A673 (cell line): Measurements from ENCODE around the gene GTPBP10. TPM values are rescaled to one million over a fixed set of nuclear protein-coding genes. Genes with fewer than 3 reads are reported as not detected.

Source experiments
- BruUV-seq: library from RNA; stranded (reverse); fragments of 400-500 nt; replicated peaks from 2 replicates; lab custom pipeline; 2021; lab: Mats Ljungman, UMichigan
- CTCF ChIA-PET: fragments of 300-600 bp; sonication (Branson Sonifier 250); formaldehyde crosslinking; loops from one replicate; lab custom pipeline; 2022; ENCODE audit warnings: antibody characterized with exemption; lab: Charles Lee
- POLR2A ChIA-PET: fragments of 300-600 bp; sonication (Branson Sonifier 250); formaldehyde crosslinking; loops from one replicate; lab custom pipeline; 2022; ENCODE audit warnings: antibody characterized with exemption; ENCODE audit not compliant: low non-redundant PET; lab: Charles Lee
- DNase-seq: peaks from one replicate; pipeline ENCODE4 v3.0.0-alpha.2; 2015; ENCODE audit warnings: low spot score
- H3K27ac ChIP-seq: fragments of 200-600 bp; sonication (generic); 2 replicates; pipeline ENCODE4 v1.5.1; 2016; ENCODE audit warnings: mixed run types, low read depth, mild to moderate bottlenecking, mixed read lengths, antibody characterized with exemption, low read length; ENCODE audit not compliant: poor library complexity, severe bottlenecking
- H3K27me3 ChIP-seq: fragments of 200-600 bp; sonication (generic); replicated peaks from 2 replicates; pipeline ENCODE4 v1.6.1; 2017; ENCODE audit warnings: mixed run types, low read depth, mild to moderate bottlenecking, mixed read lengths, antibody characterized with exemption, low read length; ENCODE audit not compliant: insufficient read depth, poor library complexity
- H3K36me3 ChIP-seq: fragments of 200-600 bp; sonication (generic); 2 replicates; pipeline ENCODE4 v1.6.1; 2016; ENCODE audit warnings: mixed run types, mild to moderate bottlenecking, mixed read lengths, antibody characterized with exemption, low read length; ENCODE audit not compliant: insufficient read depth, poor library complexity, severe bottlenecking
- H3K4me1 ChIP-seq: fragments of 200-600 bp; sonication (generic); 2 replicates; pipeline ENCODE4 v1.6.1; 2017; ENCODE audit warnings: mixed run types, mild to moderate bottlenecking, mixed read lengths, antibody characterized with exemption, low read length; ENCODE audit not compliant: insufficient read depth, poor library complexity, severe bottlenecking
- H3K4me3 ChIP-seq: fragments of 200-600 bp; sonication (generic); 2 replicates; pipeline ENCODE4 v1.5.1; 2016; ENCODE audit warnings: low read depth, mixed run types, mild to moderate bottlenecking, mixed read lengths, low read length; ENCODE audit not compliant: poor library complexity, severe bottlenecking
- H3K9me3 ChIP-seq: fragments of 200-600 bp; sonication (generic); 2 replicates; pipeline ENCODE4 v1.6.1; 2016; ENCODE audit warnings: mixed run types, low read depth, mild to moderate bottlenecking, mixed read lengths, antibody characterized with exemption, low read length; ENCODE audit not compliant: poor library complexity, severe bottlenecking
- CTCF ChIP-seq: fragments of 300-800, 200-600 bp; sonication (generic); conservative IDR thresholded peaks from 2 replicates; pipeline ENCODE4 v1.5.1; 2017; ENCODE audit warnings: low read depth, mild to moderate bottlenecking, antibody characterized with exemption, low read length, moderate library complexity, mixed read lengths
- EZH2 ChIP-seq: fragments of 200-600 bp; sonication (generic); IDR thresholded peaks from 2 replicates; pipeline ENCODE4 v1.6.1; 2017; ENCODE audit warnings: borderline replicate concordance, low read depth, mild to moderate bottlenecking, mixed read lengths, antibody characterized with exemption, low read length; ENCODE audit not compliant: poor library complexity, severe bottlenecking
- intact Hi-C: fragments of 100-400 bp; cut with micrococcal nuclease; formaldehyde crosslinking; loops from one replicate; pipeline ENCODE4 v1.10.0; 2022; ENCODE audit not compliant: unreplicated experiment
- total RNA-seq: library from RNA; stranded (reverse); gene quantifications from 2 replicates; pipeline ENCODE4 v1.2.3, GENCODE V29; 2021

Gene GTPBP10
- total RNA-seq, 1 experiment from 2014 or later = 34.7 TPM

- Histone ChIP-seq H3K27me3 (no peaks in the 10 kb centered on the region), H3K4me3 (no peak overlapping the region), H3K36me3 (no peaks in the 10 kb centered on the region), H3K9me3 (peaks cover 18% of the 10 kb centered on the region), H3K4me1 (peaks cover 8% of the 10 kb centered on the region), H3K27ac (no peak overlapping the region)
- intact Hi-C loops = no loop called here
- CTCF ChIA-PET = no interaction called here
- TF ChIP-seq CTCF (no peak), EZH2 (no peak)
- no peak for DNase-seq
- BruUV-seq = no TSS peak
- POLR2A ChIA-PET = no interaction called here
Measured at GRCh38 chr7:90433221-90433620, 86.7 kb downstream of the GTPBP10 start.

Other genes starting within 250 kb of the GTPBP10 start
- gene STEAP1, start 192.2 kb upstream of the GTPBP10 start, total RNA-seq = 188 and 213 TPM in 2 replicates
- 114 and 134 TPM in 2 replicates for gene STEAP2, start 135.0 kb upstream of the GTPBP10 start, total RNA-seq
- gene CFAP69, start 101.5 kb upstream of the GTPBP10 start, total RNA-seq = 2.4 and 4.3 TPM in 2 replicates
- gene FAM237B, start 25.4 kb upstream of the GTPBP10 start, total RNA-seq = not detected in 2 replicates
- 32.9 and 35.1 TPM in 2 replicates for gene CLDN12, start 56.7 kb downstream of the GTPBP10 start, total RNA-seq
- not detected in 2 replicates for gene PTTG1IP2, start 122.9 kb downstream of the GTPBP10 start, total RNA-seq
- gene CDK14, start 249.6 kb downstream of the GTPBP10 start, total RNA-seq = 128 and 131 TPM in 2 replicates